Measurements from ENCODE around the gene ERBB2. TPM values are rescaled to one million over a fixed set of nuclear protein-coding genes. Genes with fewer than 3 reads are reported as not detected.

The ERBB2 gene
- total and polyA plus RNA-seq, 2 of the 13 experiments (the other 11 are each of a cell fraction or from before 2014, with no cell fraction given), result 57.7 to 64.1 TPM

GRCh38 chr17:39699818-39700147 lies at the start of gene ERBB2 (continued):
- TF ChIP-seq, protein P1, sequence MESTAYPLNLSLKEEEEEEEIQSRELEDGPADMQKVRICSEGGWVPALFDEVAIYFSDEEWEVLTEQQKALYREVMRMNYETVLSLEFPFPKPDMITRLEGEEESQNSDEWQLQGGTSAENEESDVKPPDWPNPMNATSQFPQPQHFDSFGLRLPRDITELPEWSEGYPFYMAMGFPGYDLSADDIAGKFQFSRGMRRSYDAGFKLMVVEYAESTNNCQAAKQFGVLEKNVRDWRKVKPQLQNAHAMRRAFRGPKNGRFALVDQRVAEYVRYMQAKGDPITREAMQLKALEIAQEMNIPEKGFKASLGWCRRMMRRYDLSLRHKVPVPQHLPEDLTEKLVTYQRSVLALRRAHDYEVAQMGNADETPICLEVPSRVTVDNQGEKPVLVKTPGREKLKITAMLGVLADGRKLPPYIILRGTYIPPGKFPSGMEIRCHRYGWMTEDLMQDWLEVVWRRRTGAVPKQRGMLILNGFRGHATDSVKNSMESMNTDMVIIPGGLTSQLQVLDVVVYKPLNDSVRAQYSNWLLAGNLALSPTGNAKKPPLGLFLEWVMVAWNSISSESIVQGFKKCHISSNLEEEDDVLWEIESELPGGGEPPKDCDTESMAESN (CRISPR knock-in tag; conservative IDR thresholded peaks at IDR 0.05), result peak; percentile 45; the same call in 1 of the 2 replicates
- TF ChIP-seq ZNF576 (CRISPR knock-in tag; IDR thresholded peaks at IDR 0.05), result no peak
- no peak for TF ChIP-seq ZNF496 (CRISPR knock-in tag; IDR thresholded peaks at IDR 0.05; ENCODE audit: insufficient replicate concordance)
- peak; percentile 26; the same call in 1 of the 2 replicates for TF ChIP-seq ELF1 (CRISPR knock-in tag; IDR thresholded peaks at IDR 0.05)
- TF ChIP-seq HNRNPL (IDR thresholded peaks at IDR 0.05; ENCODE audit: low read depth, low read length), result 0 out of 2 replicates have a peak, but pooled peaks have one; percentile 49
- no peak for TF ChIP-seq ZBTB25 (CRISPR knock-in tag; IDR thresholded peaks at IDR 0.05)
- TF ChIP-seq ZNF713 (CRISPR knock-in tag; IDR thresholded peaks at IDR 0.05), result no peak
- TF ChIP-seq, protein P2, sequence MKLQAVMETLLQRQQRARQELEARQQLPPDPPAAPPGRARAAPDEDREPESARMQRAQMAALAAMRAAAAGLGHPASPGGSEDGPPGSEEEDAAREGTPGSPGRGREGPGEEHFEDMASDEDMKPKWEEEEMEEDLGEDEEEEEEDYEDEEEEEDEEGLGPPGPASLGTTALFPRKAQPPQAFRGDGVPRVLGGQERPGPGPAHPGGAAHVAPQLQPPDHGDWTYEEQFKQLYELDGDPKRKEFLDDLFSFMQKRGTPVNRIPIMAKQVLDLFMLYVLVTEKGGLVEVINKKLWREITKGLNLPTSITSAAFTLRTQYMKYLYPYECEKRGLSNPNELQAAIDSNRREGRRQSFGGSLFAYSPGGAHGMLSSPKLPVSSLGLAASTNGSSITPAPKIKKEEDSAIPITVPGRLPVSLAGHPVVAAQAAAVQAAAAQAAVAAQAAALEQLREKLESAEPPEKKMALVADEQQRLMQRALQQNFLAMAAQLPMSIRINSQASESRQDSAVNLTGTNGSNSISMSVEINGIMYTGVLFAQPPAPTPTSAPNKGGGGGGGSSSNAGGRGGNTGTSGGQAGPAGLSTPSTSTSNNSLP (IDR thresholded peaks at IDR 0.05; ENCODE audit: low read depth, low read length), result no peak
- TF ChIP-seq ZNF564 (CRISPR knock-in tag; IDR thresholded peaks at IDR 0.05), result 0 out of 2 replicates have a peak, but pooled peaks have one; percentile 58
- TF ChIP-seq SALL2 (CRISPR knock-in tag; IDR thresholded peaks at IDR 0.05), result no peak
- peak; percentile 11; the same call in 1 of the 2 replicates for TF ChIP-seq MIER2 (CRISPR knock-in tag; IDR thresholded peaks at IDR 0.05)
- TF ChIP-seq SALL1 (CRISPR knock-in tag; IDR thresholded peaks at IDR 0.05), result 0 out of 2 replicates have a peak, but pooled peaks have one; percentile 29
- TF ChIP-seq ZNF770 (CRISPR knock-in tag; IDR thresholded peaks at IDR 0.05), result no peak
- TF ChIP-seq ZNF501 (CRISPR knock-in tag; IDR thresholded peaks at IDR 0.05), result no peak
- TF ChIP-seq MTA3 (CRISPR knock-in tag; IDR thresholded peaks at IDR 0.05), result no peak
- TF ChIP-seq ZSCAN9 (CRISPR knock-in tag; IDR thresholded peaks at IDR 0.05; ENCODE audit: borderline replicate concordance), result peak; percentile 60
- no peak for TF ChIP-seq SIN3A (IDR thresholded peaks at IDR 0.05; ENCODE audit: borderline replicate concordance, low read depth, low read length)
- TF ChIP-seq, protein P3, sequence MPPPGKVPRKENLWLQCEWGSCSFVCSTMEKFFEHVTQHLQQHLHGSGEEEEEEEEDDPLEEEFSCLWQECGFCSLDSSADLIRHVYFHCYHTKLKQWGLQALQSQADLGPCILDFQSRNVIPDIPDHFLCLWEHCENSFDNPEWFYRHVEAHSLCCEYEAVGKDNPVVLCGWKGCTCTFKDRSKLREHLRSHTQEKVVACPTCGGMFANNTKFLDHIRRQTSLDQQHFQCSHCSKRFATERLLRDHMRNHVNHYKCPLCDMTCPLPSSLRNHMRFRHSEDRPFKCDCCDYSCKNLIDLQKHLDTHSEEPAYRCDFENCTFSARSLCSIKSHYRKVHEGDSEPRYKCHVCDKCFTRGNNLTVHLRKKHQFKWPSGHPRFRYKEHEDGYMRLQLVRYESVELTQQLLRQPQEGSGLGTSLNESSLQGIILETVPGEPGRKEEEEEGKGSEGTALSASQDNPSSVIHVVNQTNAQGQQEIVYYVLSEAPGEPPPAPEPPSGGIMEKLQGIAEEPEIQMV (CRISPR knock-in tag; IDR thresholded peaks at IDR 0.05; ENCODE audit: low read depth), result no peak
- no peak for TF ChIP-seq HCFC1 (IDR thresholded peaks at IDR 0.05; ENCODE audit: low read depth, low read length)
- no peak for TF ChIP-seq GMEB2 (CRISPR knock-in tag; IDR thresholded peaks at IDR 0.05; ENCODE audit: low read depth)
